Measurements from ENCODE around the gene PDE8A. TPM values are rescaled to one million over a fixed set of nuclear protein-coding genes. Genes with fewer than 3 reads are reported as not detected.
"Not testable (repeated sequence)": the region's sequence is repeated elsewhere in the genome, so short reads cannot be mapped to it uniquely, and the experiment has no call there.

The PDE8A gene
- total RNA-seq, 2 donors from 2014 or later = 29.3 to 53.5 TPM

- not testable (repeated sequence) for DNase-seq (ENCODE audit: low spot score in 2 of 2); ATAC-seq; H3K27ac Mint-ChIP-seq; H3K36me3 Mint-ChIP-seq; H3K9me3 Mint-ChIP-seq
Measured at GRCh38 chr15:85173630-85174029, 192.0 kb downstream of the PDE8A start.

GRCh38 chr15:85174521-85174920 lies 192.9 kb downstream of the PDE8A start:
- ATAC-seq (no peak), DNase-seq (ENCODE audit: low spot score in 2 of 2) (no peak)
- no peak overlapping the region for H3K27ac Mint-ChIP-seq
- H3K36me3 Mint-ChIP-seq = no peaks in the 10 kb centered on the region
- peaks cover 0 to 5% of the 10 kb centered on the region in 2 donors for H3K9me3 Mint-ChIP-seq

- H3K36me3 Mint-ChIP-seq; DNase-seq (ENCODE audit: low spot score in 2 of 2); H3K9me3 Mint-ChIP-seq; ATAC-seq; H3K27ac Mint-ChIP-seq: not testable (repeated sequence)
Measured at GRCh38 chr15:85177042-85177515, 195.4 kb downstream of the PDE8A start.

- no peak for ATAC-seq
- H3K27ac Mint-ChIP-seq = no peak overlapping the region
- H3K9me3 Mint-ChIP-seq = no peaks in the 10 kb centered on the region
- no peak for DNase-seq (ENCODE audit: low spot score in 2 of 2)
- H3K36me3 Mint-ChIP-seq = no peaks in the 10 kb centered on the region
Measured at GRCh38 chr15:85178308-85178707, 196.7 kb downstream of the PDE8A start.

- H3K9me3 Mint-ChIP-seq = no peaks in the 10 kb centered on the region
- DNase-seq (ENCODE audit: low spot score in 2 of 2) (no peak), ATAC-seq (no peak)
- H3K36me3 Mint-ChIP-seq = no peaks in the 10 kb centered on the region
- no peak overlapping the region for H3K27ac Mint-ChIP-seq
Measured at GRCh38 chr15:85179700-85180099, 198.0 kb downstream of the PDE8A start.

GRCh38 chr15:85185350-85185749 lies 203.7 kb downstream of the PDE8A start:
- H3K27ac Mint-ChIP-seq; H3K9me3 Mint-ChIP-seq; H3K36me3 Mint-ChIP-seq; ATAC-seq; DNase-seq (ENCODE audit: low spot score in 2 of 2): not testable (repeated sequence)

- not testable (repeated sequence) for DNase-seq (ENCODE audit: low spot score in 2 of 2); H3K36me3 Mint-ChIP-seq
Measured at GRCh38 chr15:85188171-85188577, 206.5 kb downstream of the PDE8A start.

More at GRCh38 chr15:85188171-85188577, 206.5 kb downstream of the PDE8A start:
- not testable (repeated sequence) for H3K9me3 Mint-ChIP-seq, H3K27ac Mint-ChIP-seq, ATAC-seq

Other genes with a start within 250 kb of the PDE8A start
- 10 to 100 TPM; 22.7 to 34.7 TPM for gene ZNF592, start 233.3 kb upstream of the PDE8A start, total RNA-seq
- gene ALPK3, start 164.5 kb upstream of the PDE8A start, total RNA-seq = under 1 TPM; 0.07 to 0.54 TPM
- gene SLC28A1, start 97.2 kb upstream of the PDE8A start, total RNA-seq = under 1 TPM in 1 of 2 donors, not detected in 1; 0.30 TPM